CD14-positive monocyte (primary cell): ENCODE data around the gene KIRREL3. TPM values are rescaled to one million over a fixed set of nuclear protein-coding genes. Genes with fewer than 3 reads are reported as not detected.

Experiments
- DNase-seq, 3 donors: peaks; one replicate each; pipeline ENCODE4 v3.0.0-alpha.2; 2011 to 2022
- H2AFZ ChIP-seq: 2 replicates; pipeline ENCODE4 v1.6.0; 2012; ENCODE audit warnings: mild to moderate bottlenecking, low read depth, low read length, inconsistent platforms; ENCODE audit not compliant: insufficient read depth, poor library complexity, severe bottlenecking
- H3K27ac ChIP-seq, 2 donors: 1 replicate in 1 of 2; 2 replicates in 1 of 2; pipeline ENCODE4 v1.5.1; 2012 to 2013; ENCODE audit warnings: low read length in 2 of 2, control low read depth in 1 of 2, inconsistent platforms in 1 of 2, low read depth in 1 of 2, mild to moderate bottlenecking in 1 of 2
- H3K27me3 ChIP-seq, 2 donors: one replicate each; pipeline versions ENCODE4 v1.6.0 to v1.6.1; 2011 to 2013; ENCODE audit warnings: low read length in 2 of 2; ENCODE audit not compliant: control insufficient read depth in 2 of 2, insufficient read depth in 2 of 2
- H3K36me3 ChIP-seq, 2 donors: replicated peaks in 1 of 2; 1 replicate in 1 of 2; 2 replicates in 1 of 2; pipeline versions ENCODE4 v1.5.1 to v1.6.1; 2012 to 2013; ENCODE audit warnings: low read length in 2 of 2, control low read depth in 1 of 2, inconsistent platforms in 1 of 2, mild to moderate bottlenecking in 1 of 2; ENCODE audit not compliant: insufficient read depth in 2 of 2, control insufficient read depth in 1 of 2
- H3K4me1 ChIP-seq, 2 donors: 1 replicate in 1 of 2; 2 replicates in 1 of 2; pipeline versions ENCODE4 v1.5.1 to v1.6.1; 2012 to 2013; ENCODE audit warnings: low read length in 2 of 2, control low read depth in 1 of 2, inconsistent platforms in 1 of 2, mild to moderate bottlenecking in 1 of 2, moderate library complexity in 1 of 2; ENCODE audit not compliant: insufficient read depth in 2 of 2, control insufficient read depth in 1 of 2
- H3K4me2 ChIP-seq: replicated peaks from 2 replicates; pipeline ENCODE3; 2012; ENCODE audit warnings: low read length, moderate library complexity, mild to moderate bottlenecking; ENCODE audit not compliant: poor library complexity, severe bottlenecking; ENCODE audit errors: extremely low read depth
- H3K4me3 ChIP-seq, 3 experiments: fragments of 200-600 bp in 1 of 3; sonication (generic) in 1 of 3; replicated peaks in 1 of 3; 1 replicate in 2 of 3; 2 replicates in 1 of 3; pipeline ENCODE4 v1.5.1; 2011 to 2013; ENCODE audit warnings: low read length in 3 of 3, mild to moderate bottlenecking in 3 of 3, control low read depth in 2 of 3, low read depth in 2 of 3, inconsistent platforms in 1 of 3, moderate library complexity in 1 of 3
- H3K79me2 ChIP-seq: 2 replicates; pipeline ENCODE4 v1.6.0; 2012; ENCODE audit warnings: mild to moderate bottlenecking, control low read depth, inconsistent platforms, low read length, moderate library complexity; ENCODE audit not compliant: insufficient read depth
- H3K9ac ChIP-seq: 2 replicates; pipeline ENCODE4 v1.6.0; 2017; ENCODE audit warnings: low read length, mild to moderate bottlenecking; ENCODE audit not compliant: insufficient read depth, poor library complexity, severe bottlenecking
- H3K9me3 ChIP-seq, 2 donors: replicated peaks in 1 of 2; 1 replicate in 1 of 2; 2 replicates in 1 of 2; pipeline versions ENCODE4 v1.5.1 to v1.6.1; 2012 to 2013; ENCODE audit warnings: low read length in 2 of 2, control low read depth in 1 of 2; ENCODE audit not compliant: control insufficient read depth in 1 of 2, insufficient read depth in 1 of 2
- H4K20me1 ChIP-seq: 2 replicates; pipeline ENCODE4 v1.6.0; 2012; ENCODE audit warnings: mild to moderate bottlenecking, low read length, control low read depth, moderate library complexity; ENCODE audit not compliant: insufficient read depth
- H3K27ac Mint-ChIP-seq, 7 donors: one replicate each; pipeline ENCODE4 v1.8.0; 2020; ENCODE audit warnings: mild to moderate bottlenecking in 7 of 7, mixed read lengths in 7 of 7, moderate library complexity in 6 of 7, inconsistent platforms in 2 of 7
- H3K27me3 Mint-ChIP-seq, 3 donors: one replicate each; pipeline ENCODE4 v1.8.0; 2021 to 2022; ENCODE audit warnings: low read depth in 3 of 3, mild to moderate bottlenecking in 3 of 3, mixed read lengths in 3 of 3, moderate library complexity in 3 of 3, inconsistent platforms in 1 of 3
- H3K36me3 Mint-ChIP-seq, 2 donors: one replicate each; pipeline ENCODE4 v1.8.0; 2020; ENCODE audit warnings: mixed read lengths in 2 of 2, inconsistent platforms in 1 of 2, mild to moderate bottlenecking in 1 of 2
- H3K4me1 Mint-ChIP-seq: one replicate; pipeline ENCODE4 v1.8.0; 2020; ENCODE audit warnings: mild to moderate bottlenecking, mixed read lengths
- H3K4me3 Mint-ChIP-seq, 2 donors: one replicate each; pipeline ENCODE4 v1.8.0; 2020; ENCODE audit warnings: mild to moderate bottlenecking in 2 of 2, mixed read lengths in 2 of 2, moderate library complexity in 1 of 2
- H3K9me3 Mint-ChIP-seq, 7 donors: one replicate each; pipeline ENCODE4 v1.8.0; 2020 to 2022; ENCODE audit warnings: mixed read lengths in 7 of 7, mild to moderate bottlenecking in 6 of 7, moderate library complexity in 6 of 7, inconsistent platforms in 2 of 7
- CTCF ChIP-seq: fragments of 200-600 bp; IDR thresholded peaks from one replicate; pipeline ENCODE4 v1.8.0; 2022; ENCODE audit warnings: antibody characterized with exemption, mild to moderate bottlenecking
- WGBS: methylation state at CpG from one replicate; pipeline ENCODE4 v1.1.5; 2013; ENCODE audit warnings: missing lambda C conversion rate; ENCODE audit not compliant: insufficient coverage; 5-methylcytosine and 5-hydroxymethylcytosine counted together
- intact Hi-C, 2 donors: fragments of 100-400 bp; cut with micrococcal nuclease; formaldehyde crosslinking; loops; one replicate each; pipeline versions ENCODE4 v1.15.0 to v1.15.1; 2023
- polyA plus RNA-seq, 3 donors: library from polyadenylated mRNA; depleted of rRNA in 1 of 3; unstranded in 2 of 3; stranded (reverse) in 1 of 3; fragments of 300-500 nt in 2 of 3; fragments of >200 nt in 1 of 3; fragmentation: Illumina TruSeq in 2 of 3; gene quantifications; 1 replicate in 2 of 3; 2 replicates in 1 of 3; pipeline ENCODE4 v1.2.3, GENCODE V29; 2012 to 2021

KIRREL3 gene
- polyA plus RNA-seq, 3 donors, result not detected

GRCh38 chr11:126989942-126990715, 10.4 kb downstream of the KIRREL3 start:
- TF ChIP-seq CTCF, result peak; percentile 90
- Histone ChIP-seq H3K9ac (no peak overlapping the region), H3K4me1 (no peaks in the 10 kb centered on the region), H2AFZ (no peak overlapping the region), H3K9me3 (no peaks in the 10 kb centered on the region), H3K27me3 (peaks cover 2 to 10% of the 10 kb centered on the region in 2 donors), H3K36me3 (no peaks in the 10 kb centered on the region), H3K27ac (no peak overlapping the region), H3K4me3 (no peak overlapping the region), H3K4me2 (no peak overlapping the region), H3K79me2 (no peaks in the 10 kb centered on the region), H4K20me1 (no peaks in the 10 kb centered on the region)
- H3K27ac Mint-ChIP-seq, result no peak overlapping the region
- intact Hi-C loops, result loop anchor here (1.0 to 5.0 kb wide), 3 partner anchors 274 to 549 kb away; no protein-coding TSS in a partner anchor
- H3K4me3 Mint-ChIP-seq, result no peak overlapping the region
- peaks cover 0 to 2% (median 0%) of the 10 kb centered on the region in 7 donors for H3K9me3 Mint-ChIP-seq
- no peaks in the 10 kb centered on the region for H3K4me1 Mint-ChIP-seq
- H3K36me3 Mint-ChIP-seq, result no peaks in the 10 kb centered on the region
- DNase-seq, result peak; percentile 1 to 42 (median 9)
- H3K27me3 Mint-ChIP-seq, result peaks cover 7 to 22% (median 12%) of the 10 kb centered on the region in 3 donors
- WGBS, result 10% methylated on average over 12 of the region's 22 CpGs

- H3K36me3 ChIP-seq, result no peaks in the 10 kb centered on the region
- no peak overlapping the region for H3K4me2 ChIP-seq
- intact Hi-C loops, result loop anchor here (2.0 to 5.0 kb wide), 2 partner anchors 546 to 548 kb away; no protein-coding TSS in a partner anchor
- no peaks in the 10 kb centered on the region for H3K9me3 ChIP-seq
- no peak for TF ChIP-seq CTCF
- H2AFZ ChIP-seq, result no peak overlapping the region
- no peak overlapping the region for H3K4me3 Mint-ChIP-seq
- no peaks in the 10 kb centered on the region for H3K36me3 Mint-ChIP-seq
- H4K20me1 ChIP-seq, result no peaks in the 10 kb centered on the region
- H3K9me3 Mint-ChIP-seq, result peaks cover 0 to 2% (median 0%) of the 10 kb centered on the region in 7 donors
- peaks cover 2 to 10% of the 10 kb centered on the region in 2 donors for H3K27me3 ChIP-seq
- WGBS, result 80% methylated on average over 3 of the region's 7 CpGs
- H3K4me1 Mint-ChIP-seq, result no peaks in the 10 kb centered on the region
- H3K27me3 Mint-ChIP-seq, result peaks cover 7 to 26% (median 12%) of the 10 kb centered on the region in 3 donors
- H3K27ac ChIP-seq, result no peak overlapping the region
- H3K27ac Mint-ChIP-seq, result no peak overlapping the region
- H3K79me2 ChIP-seq, result no peaks in the 10 kb centered on the region
- no peak overlapping the region for H3K9ac ChIP-seq
- H3K4me1 ChIP-seq, result no peaks in the 10 kb centered on the region
- no peak for DNase-seq
- H3K4me3 ChIP-seq, result no peak overlapping the region
These were observed 11.9 kb downstream of the KIRREL3 start for GRCh38 chr11:126988655-126989054.
